Measurements from ENCODE around the gene OGFR. TPM values are rescaled to one million over a fixed set of nuclear protein-coding genes. Genes with fewer than 3 reads are reported as not detected.

OGFR gene
- total RNA-seq, 2 experiments from 2014 or later = 43.8 to 44.7 TPM

DNA sequence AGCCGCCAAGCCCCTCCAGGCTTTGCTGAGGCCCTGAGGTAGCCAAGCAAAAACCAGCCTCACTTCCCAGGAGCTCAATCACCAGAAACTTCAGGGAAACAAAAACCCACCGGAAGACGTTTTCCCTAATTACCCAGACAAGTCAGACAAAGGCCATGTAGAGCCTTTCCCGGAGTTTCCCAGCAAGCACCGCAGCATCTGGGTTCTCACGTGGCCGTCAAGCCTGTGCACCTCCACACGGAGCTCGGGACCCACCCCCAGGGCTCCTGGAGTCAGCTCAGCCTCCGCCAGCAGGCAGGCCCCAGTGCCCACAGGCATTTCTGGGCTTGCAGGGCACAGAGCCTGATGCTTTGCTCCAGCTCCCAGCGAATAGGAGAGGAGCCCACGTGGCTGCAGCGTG is 18.5 kb upstream of the OGFR start:
- H3K4me1 Mint-ChIP-seq = peaks cover 9% of the 10 kb centered on the region
- H3K9me3 Mint-ChIP-seq (ENCODE audit: low read depth) = no peaks in the 10 kb centered on the region
- no peak overlapping the region for H3K4me3 Mint-ChIP-seq
- H3K27me3 Mint-ChIP-seq = no peaks in the 10 kb centered on the region
- no peaks in the 10 kb centered on the region for H3K36me3 Mint-ChIP-seq (ENCODE audit: low read depth)
- no peak for DNase-seq
- no peak overlapping the region for H3K27ac Mint-ChIP-seq
- POLR2A ChIA-PET = no interaction called here
- CTCF ChIA-PET = interaction anchor here (1.1 kb wide), 1 partner anchor 8 kb away, joined by 4 read pairs; no protein-coding TSS in a partner anchor
- no peak for ATAC-seq
- intact Hi-C loops (cut with DNase I, micrococcal nuclease) = no loop called here

DNA sequence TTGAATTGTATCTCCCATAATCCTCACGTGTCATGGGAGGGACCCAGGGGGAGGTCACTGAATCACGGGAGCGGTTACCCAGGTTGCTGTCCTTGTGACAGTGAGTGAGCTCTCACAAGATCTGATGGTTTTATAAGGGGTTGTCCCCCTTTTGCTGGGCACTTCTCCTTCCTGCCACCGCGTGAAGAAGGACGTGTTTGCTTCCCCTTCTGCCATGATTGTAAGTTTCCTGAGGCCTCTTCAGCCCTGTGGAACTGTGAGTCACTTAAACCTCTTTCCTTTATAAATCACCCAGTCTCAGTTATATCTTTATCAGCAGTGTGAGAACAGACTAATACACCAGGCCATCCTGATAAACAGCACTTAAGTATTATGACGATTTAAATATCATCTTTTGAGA is 17.3 kb upstream of the OGFR start:
- H3K36me3 Mint-ChIP-seq (ENCODE audit: low read depth) = no peaks in the 10 kb centered on the region
- H3K27me3 Mint-ChIP-seq = no peaks in the 10 kb centered on the region
- CTCF ChIA-PET = interaction anchor here (0.7 kb wide), 1 partner anchor 53 kb away, joined by 3 read pairs; no protein-coding TSS in a partner anchor
- H3K9me3 Mint-ChIP-seq (ENCODE audit: low read depth) = no peaks in the 10 kb centered on the region
- no peak overlapping the region for H3K27ac Mint-ChIP-seq
- no peak overlapping the region for H3K4me3 Mint-ChIP-seq
- DNase-seq = no peak
- peaks cover 14% of the 10 kb centered on the region for H3K4me1 Mint-ChIP-seq
- POLR2A ChIA-PET = no interaction called here
- intact Hi-C loops (cut with DNase I, micrococcal nuclease) = no loop called here
- no peak for ATAC-seq

DNA sequence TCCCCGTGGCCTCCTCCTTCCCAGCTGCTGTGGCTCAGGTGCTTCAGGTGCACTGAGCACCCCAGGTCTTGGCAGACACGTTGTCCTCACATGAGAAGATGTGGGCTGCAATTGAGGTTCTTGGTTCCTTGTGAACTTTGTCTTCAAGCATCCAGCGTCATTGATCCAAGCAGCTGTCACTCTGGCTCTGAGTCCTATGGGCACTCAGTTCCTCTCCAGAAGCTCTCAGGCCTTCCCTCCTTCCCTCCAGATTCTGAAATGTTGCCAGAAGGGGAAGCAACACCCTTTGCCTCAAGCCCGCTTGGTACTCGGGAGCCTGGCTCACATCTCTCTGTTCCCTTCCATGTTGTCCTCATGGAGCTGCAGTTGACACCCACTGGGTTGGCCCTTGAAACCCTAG is 16.8 kb upstream of the OGFR start:
- H3K4me3 Mint-ChIP-seq = no peak overlapping the region
- ATAC-seq (no peak), DNase-seq (no peak)
- H3K27ac Mint-ChIP-seq = no peak overlapping the region
- H3K27me3 Mint-ChIP-seq = no peaks in the 10 kb centered on the region
- no peaks in the 10 kb centered on the region for H3K36me3 Mint-ChIP-seq (ENCODE audit: low read depth)
- CTCF ChIA-PET = interaction anchor here (0.7 to 1.1 kb wide), 4 partner anchors 53 to 126 kb away, joined by 3 to 5 read pairs (median 4); no protein-coding TSS in a partner anchor
- intact Hi-C loops (cut with DNase I, micrococcal nuclease) = no loop called here
- no peaks in the 10 kb centered on the region for H3K9me3 Mint-ChIP-seq (ENCODE audit: low read depth)
- POLR2A ChIA-PET = no interaction called here
- peaks cover 14% of the 10 kb centered on the region for H3K4me1 Mint-ChIP-seq

DNA sequence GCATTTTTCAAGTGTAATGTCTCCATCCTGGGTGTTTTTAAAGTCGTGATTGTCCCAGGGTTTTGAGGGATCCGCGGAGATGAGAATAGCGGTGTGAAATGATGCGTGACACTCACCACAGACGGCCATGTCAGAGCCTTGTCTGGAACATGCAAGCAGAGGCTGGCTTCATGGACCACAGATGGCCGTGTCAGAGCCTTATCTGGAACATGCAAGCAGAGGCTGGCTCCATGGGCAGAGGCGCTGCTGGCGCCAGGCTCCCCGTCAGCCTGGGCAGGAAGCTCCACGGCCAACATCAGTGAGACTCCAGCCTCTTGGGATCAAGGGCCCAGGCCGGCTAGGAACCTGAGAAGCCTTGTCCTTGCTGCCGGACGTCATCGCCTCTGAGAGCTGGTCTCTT is 16.0 kb upstream of the OGFR start:
- Mint-ChIP-seq H3K36me3 (ENCODE audit: low read depth) (no peaks in the 10 kb centered on the region), H3K27me3 (no peaks in the 10 kb centered on the region), H3K4me1 (peaks cover 19% of the 10 kb centered on the region), H3K27ac (no peak overlapping the region), H3K9me3 (ENCODE audit: low read depth) (no peaks in the 10 kb centered on the region), H3K4me3 (no peak overlapping the region)
- intact Hi-C loops (cut with DNase I, micrococcal nuclease) = no loop called here
- POLR2A ChIA-PET = no interaction called here
- CTCF ChIA-PET = interaction anchor here (0.6 to 1.1 kb wide), 6 partner anchors 23 to 127 kb away, joined by 3 to 5 read pairs (median 4); no protein-coding TSS in a partner anchor
- ATAC-seq (no peak), DNase-seq (no peak)

DNA sequence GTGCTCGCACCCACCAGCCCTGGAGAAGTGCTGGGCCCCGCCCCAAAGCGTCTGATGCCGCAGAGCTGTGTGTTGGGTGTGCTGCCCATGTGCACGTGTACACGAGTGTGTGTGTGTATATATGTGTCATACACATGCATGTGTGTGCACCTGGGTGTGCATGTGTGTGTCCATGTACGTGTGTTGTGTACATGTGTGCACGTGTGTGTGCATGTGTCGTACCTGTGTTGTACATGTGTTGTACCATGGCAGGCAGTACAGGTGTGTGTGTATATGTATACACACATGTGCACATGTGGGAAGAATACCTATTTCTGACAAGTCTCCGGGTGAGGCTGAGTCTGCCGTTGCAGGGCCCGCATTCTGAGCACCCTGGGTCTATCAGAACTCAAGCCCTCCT is 14.6 kb upstream of the OGFR start:
- ChIA-PET CTCF (interaction anchor here (0.7 to 3.5 kb wide), 4 partner anchors 18 to 579 kb away, joined by 3 to 16 read pairs (median 3); no protein-coding TSS in a partner anchor), POLR2A (no interaction called here)
- H3K27ac Mint-ChIP-seq = no peak overlapping the region
- no peaks in the 10 kb centered on the region for H3K36me3 Mint-ChIP-seq (ENCODE audit: low read depth)
- intact Hi-C loops (cut with DNase I, micrococcal nuclease) = loop anchor here (2.0 to 10.0 kb wide), 9 partner anchors 48 to 1272 kb away; partner anchors contain the start of genes ADRM1 (in 1 of the 2), MTG2 (in 1 of the 2), RPS21 (in 1 of the 2) and TAF4 (in 1 of the 2)
- H3K9me3 Mint-ChIP-seq (ENCODE audit: low read depth) = no peaks in the 10 kb centered on the region
- no peaks in the 10 kb centered on the region for H3K27me3 Mint-ChIP-seq
- ATAC-seq = no peak
- H3K4me3 Mint-ChIP-seq = no peak overlapping the region
- peaks cover 26% of the 10 kb centered on the region for H3K4me1 Mint-ChIP-seq
- no peak for DNase-seq

DNA sequence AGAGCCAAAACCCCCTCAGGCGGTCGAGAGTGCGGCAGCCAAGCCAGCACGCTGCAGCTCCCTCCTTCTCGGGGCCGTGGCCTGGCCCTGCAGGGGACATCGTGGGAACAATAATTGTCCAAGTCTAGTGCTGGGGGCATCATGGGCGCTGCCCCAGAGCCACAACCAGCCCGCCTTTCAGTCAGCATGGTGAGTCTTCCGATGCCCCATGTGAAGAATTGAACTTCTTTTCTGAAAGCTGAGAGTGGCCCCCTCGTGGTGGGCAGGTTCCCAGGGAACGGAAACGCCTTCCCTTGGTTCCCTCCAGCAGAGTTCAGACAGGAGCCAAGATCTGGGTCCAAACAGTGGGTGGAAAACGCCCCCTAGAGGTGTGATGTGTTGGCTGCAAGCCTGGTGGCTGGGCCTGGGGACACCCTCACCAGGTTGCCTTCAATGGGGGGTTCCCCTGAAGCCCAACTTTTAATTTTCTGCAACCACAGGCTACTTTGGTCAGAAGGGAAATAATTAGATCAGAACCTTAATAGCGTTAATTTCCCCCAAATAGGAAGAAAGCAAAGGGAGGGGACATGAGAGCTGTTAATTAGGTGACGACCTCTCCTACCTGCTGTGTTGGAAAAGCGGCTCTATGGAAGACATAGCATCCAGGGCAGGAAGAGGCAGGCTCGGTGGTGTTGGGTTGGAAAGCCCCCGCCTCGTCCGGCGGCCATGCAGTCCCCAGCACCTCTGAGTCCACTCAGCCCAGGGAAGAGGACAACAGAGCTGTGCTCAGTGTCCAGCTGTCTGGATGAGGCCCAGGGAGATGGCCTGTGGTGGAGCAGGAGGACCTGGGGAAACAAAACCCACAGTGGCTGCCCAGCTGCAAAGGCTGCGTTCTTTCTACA is 13.1 kb upstream of the OGFR start:
- peaks cover 29% of the 10 kb centered on the region for H3K4me1 Mint-ChIP-seq
- H3K27me3 Mint-ChIP-seq = no peaks in the 10 kb centered on the region
- intact Hi-C loops (cut with DNase I, micrococcal nuclease) = loop anchor here (1.0 to 10.0 kb wide), 13 partner anchors 49 to 1271 kb away; partner anchors contain the start of genes ADRM1 (in 1 of the 2), MTG2 (in 1 of the 2), RPS21 (in 1 of the 2) and TAF4 (in 1 of the 2)
- no peak overlapping the region for H3K4me3 Mint-ChIP-seq
- H3K9me3 Mint-ChIP-seq (ENCODE audit: low read depth) = no peaks in the 10 kb centered on the region
- POLR2A ChIA-PET = no interaction called here
- ATAC-seq = peak; percentile 31
- no peak overlapping the region for H3K27ac Mint-ChIP-seq
- CTCF ChIA-PET = interaction anchor here (0.6 to 3.5 kb wide), 28 partner anchors 9 to 496 kb away, joined by 3 to 16 read pairs (median 4); no protein-coding TSS in a partner anchor
- H3K36me3 Mint-ChIP-seq (ENCODE audit: low read depth) = no peaks in the 10 kb centered on the region
- DNase-seq = peak; percentile 89

DNA sequence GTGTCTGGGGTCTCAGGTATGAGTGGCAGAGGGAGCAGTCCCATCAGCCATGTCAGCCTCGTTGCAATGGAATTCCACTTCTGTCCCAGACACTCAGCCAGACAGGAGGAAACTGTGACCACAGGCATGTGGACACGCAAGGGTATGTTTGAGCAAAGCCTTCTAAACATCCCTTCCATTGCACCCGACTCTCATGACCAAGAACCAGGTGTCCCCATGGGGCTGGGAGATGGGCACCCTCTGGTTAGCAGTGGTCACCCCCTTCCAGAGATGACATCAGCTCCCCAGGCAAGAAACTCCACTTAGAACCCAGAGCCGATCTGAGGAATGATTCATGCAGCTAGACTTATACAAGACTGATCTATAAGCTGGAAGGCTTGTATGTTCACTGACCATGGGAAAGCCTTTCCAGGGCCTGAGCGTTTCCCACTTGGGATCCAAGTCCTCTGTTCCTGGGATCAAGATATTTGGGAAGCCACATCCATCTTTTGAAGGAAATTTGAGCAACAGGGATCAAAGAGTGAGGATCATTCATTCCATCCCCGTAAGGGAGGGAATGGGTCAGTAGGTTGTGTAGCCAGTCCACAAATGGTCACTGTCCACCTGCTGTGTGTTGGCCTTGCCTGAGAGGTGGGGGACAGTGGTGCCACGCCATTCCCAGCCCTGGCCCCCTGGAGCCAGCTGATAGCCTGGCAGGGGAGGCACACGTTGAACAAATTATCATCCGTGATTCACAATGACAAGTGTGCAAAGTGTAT is 12.3 kb upstream of the OGFR start:
- peaks cover 30% of the 10 kb centered on the region for H3K4me1 Mint-ChIP-seq
- ATAC-seq = no peak
- no peaks in the 10 kb centered on the region for H3K9me3 Mint-ChIP-seq (ENCODE audit: low read depth)
- intact Hi-C loops (cut with DNase I, micrococcal nuclease) = loop anchor here (5.0 to 10.0 kb wide), 7 partner anchors 50 to 1270 kb away; partner anchors contain the start of genes ADRM1 (in 1 of the 2), MTG2 (in 1 of the 2), RPS21 (in 1 of the 2) and TAF4 (in 1 of the 2)
- H3K27ac Mint-ChIP-seq = peak overlapping the region; percentile 10
- no peak overlapping the region for H3K4me3 Mint-ChIP-seq
- no peak for DNase-seq
- CTCF ChIA-PET = interaction anchor here (0.6 to 3.5 kb wide), 20 partner anchors 12 to 497 kb away, joined by 3 to 16 read pairs (median 4); no protein-coding TSS in a partner anchor
- no peaks in the 10 kb centered on the region for H3K36me3 Mint-ChIP-seq (ENCODE audit: low read depth)
- POLR2A ChIA-PET = no interaction called here
- no peaks in the 10 kb centered on the region for H3K27me3 Mint-ChIP-seq

DNA sequence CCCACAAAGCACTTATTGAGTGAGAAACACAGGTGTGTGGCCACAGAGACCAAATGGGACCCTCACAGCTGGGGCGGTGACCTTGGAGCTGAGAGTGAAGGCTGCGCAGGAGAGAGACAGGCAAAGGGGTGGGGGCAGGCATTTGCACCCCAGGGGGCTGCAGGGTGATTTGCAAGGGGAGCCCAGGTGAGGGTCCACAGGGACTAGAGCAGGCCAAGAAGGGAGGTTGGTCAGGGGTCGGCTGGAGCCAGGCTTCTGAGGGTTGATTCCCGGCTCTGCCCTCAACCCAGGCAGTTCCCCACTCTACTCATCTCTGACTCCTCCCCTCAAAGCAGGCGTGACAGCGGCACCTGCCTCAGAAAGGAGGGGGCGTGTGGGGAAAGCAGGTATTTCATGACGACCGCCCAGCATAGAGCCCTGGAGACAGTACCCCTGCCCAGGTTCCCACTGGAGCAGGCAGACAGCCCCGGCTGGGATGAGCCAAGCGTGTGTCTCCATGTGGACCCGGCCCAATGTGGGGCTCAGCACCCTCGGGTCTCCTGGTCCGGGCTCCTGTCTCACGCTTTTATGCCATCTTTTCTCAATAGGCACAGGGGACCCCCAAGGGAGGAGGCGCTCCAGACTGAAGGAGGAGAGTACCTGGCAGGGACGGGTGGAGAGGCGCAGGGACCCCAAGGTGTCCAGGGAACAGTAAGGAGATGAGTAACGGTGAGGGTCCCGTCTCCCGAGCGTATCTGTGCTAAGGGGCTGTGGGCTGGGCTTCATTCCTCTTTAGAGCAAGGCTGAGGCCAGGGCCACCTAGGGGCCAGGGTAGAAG is 11.5 kb upstream of the OGFR start:
- H3K9me3 Mint-ChIP-seq (ENCODE audit: low read depth) = no peaks in the 10 kb centered on the region
- ChIA-PET POLR2A (no interaction called here), CTCF (interaction anchor here (1.0 to 3.5 kb wide), 8 partner anchors 14 to 298 kb away, joined by 3 to 16 read pairs (median 5); no protein-coding TSS in a partner anchor)
- H3K36me3 Mint-ChIP-seq (ENCODE audit: low read depth) = peaks cover 3% of the 10 kb centered on the region
- H3K4me3 Mint-ChIP-seq = peak overlapping the region; percentile 80
- H3K4me1 Mint-ChIP-seq = peaks cover 29% of the 10 kb centered on the region
- H3K27ac Mint-ChIP-seq = peak overlapping the region; percentile 85
- ATAC-seq = no peak
- intact Hi-C loops (cut with DNase I, micrococcal nuclease) = loop anchor here (5.0 to 10.0 kb wide), 7 partner anchors 51 to 1269 kb away; partner anchors contain the start of genes ADRM1 (in 1 of the 2), MTG2 (in 1 of the 2), RPS21 (in 1 of the 2) and TAF4 (in 1 of the 2)
- DNase-seq = peak; percentile 41
- no peaks in the 10 kb centered on the region for H3K27me3 Mint-ChIP-seq

DNA sequence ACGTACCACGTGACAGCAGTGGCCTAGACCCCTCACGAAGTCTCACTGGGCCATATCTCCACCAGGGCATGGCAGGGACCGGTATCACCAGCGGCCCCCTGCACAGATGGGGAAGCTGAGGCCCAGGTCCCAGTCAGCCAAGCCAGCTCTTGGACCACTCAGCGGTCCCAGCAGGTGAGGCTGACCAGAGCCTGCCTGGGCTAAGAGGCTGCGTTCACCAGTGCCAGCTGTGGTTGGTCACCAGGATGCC is 11.0 kb upstream of the OGFR start:
- Mint-ChIP-seq H3K27ac (peak overlapping the region; percentile 85), H3K27me3 (no peaks in the 10 kb centered on the region), H3K9me3 (ENCODE audit: low read depth) (no peaks in the 10 kb centered on the region), H3K36me3 (ENCODE audit: low read depth) (peaks cover 7% of the 10 kb centered on the region), H3K4me1 (peaks cover 31% of the 10 kb centered on the region), H3K4me3 (peak overlapping the region; percentile 80)
- intact Hi-C loops (cut with DNase I, micrococcal nuclease) = loop anchor here (1.0 to 10.0 kb wide), 23 partner anchors 11 to 1269 kb away; partner anchors contain the start of genes ADRM1 (in 2 of the 2), RPS21 (in 2 of the 2), CABLES2 (in 1 of the 2) and DIDO1 (in 1 of the 2)
- ATAC-seq = no peak
- DNase-seq = no peak
- ChIA-PET CTCF (interaction anchor here (0.9 to 1.5 kb wide), 6 partner anchors 8 to 299 kb away, joined by 3 to 5 read pairs (median 4); no protein-coding TSS in a partner anchor), POLR2A (interaction anchor here (1.8 kb wide), 1 partner anchor 151 kb away, joined by 4 read pairs; the partner anchor contains the start of gene SLCO4A1)

DNA sequence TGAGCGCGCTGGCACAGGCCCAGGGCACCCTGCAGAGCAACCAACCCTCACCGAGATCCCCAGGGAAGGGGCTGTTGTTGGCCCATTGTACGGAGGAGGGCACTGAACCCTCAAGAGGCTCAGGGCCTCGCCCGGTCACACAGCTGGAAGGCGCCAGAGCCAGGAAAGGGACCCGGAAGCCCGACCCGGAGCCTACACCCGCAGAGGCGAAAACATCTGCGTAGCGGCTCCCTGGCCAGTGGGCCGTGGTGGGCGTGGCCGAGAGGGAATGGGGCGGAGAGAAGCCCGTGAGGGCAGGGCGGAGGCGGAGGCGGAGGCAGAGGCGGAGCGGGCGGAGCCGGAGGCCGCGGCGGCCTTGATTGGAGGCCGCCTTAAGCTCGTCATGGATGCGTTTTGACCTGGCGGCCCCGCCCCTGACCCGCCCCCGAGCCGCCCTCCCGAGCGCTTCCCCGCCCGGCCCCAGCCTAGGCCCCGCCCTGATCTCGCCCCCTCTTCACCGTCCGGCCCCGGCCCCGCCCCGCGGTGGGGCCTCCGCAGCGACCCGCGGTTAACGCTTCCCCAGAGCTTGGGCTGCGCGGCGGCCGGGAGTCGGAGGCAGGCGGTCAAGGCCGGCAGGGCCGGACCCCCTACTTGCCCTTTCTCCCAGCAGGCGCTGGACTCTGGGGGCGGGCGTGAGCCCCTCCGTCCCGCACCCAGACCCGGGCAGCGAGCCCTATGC is 10.5 kb upstream of the OGFR start:
- ATAC-seq (peak; percentile 75), DNase-seq (peak; percentile 98)
- H3K4me1 Mint-ChIP-seq = peaks cover 31% of the 10 kb centered on the region
- ChIA-PET POLR2A (interaction anchor here (0.6 to 2.7 kb wide), 4 partner anchors 68 to 848 kb away, joined by 3 to 10 read pairs (median 4); partner anchors contain the start of genes SLCO4A1 and TCFL5), CTCF (interaction anchor here (0.9 to 1.5 kb wide), 6 partner anchors 9 to 299 kb away, joined by 3 to 5 read pairs (median 4); no protein-coding TSS in a partner anchor)
- peak overlapping the region; percentile 80 for H3K4me3 Mint-ChIP-seq
- peak overlapping the region; percentile 88 for H3K27ac Mint-ChIP-seq
- peaks cover 9% of the 10 kb centered on the region for H3K36me3 Mint-ChIP-seq (ENCODE audit: low read depth)
- H3K27me3 Mint-ChIP-seq = no peaks in the 10 kb centered on the region
- no peaks in the 10 kb centered on the region for H3K9me3 Mint-ChIP-seq (ENCODE audit: low read depth)
- intact Hi-C loops (cut with DNase I, micrococcal nuclease) = loop anchor here (1.0 to 10.0 kb wide), 23 partner anchors 10 to 1268 kb away; partner anchors contain the start of genes ADRM1 (in 2 of the 2), RPS21 (in 2 of the 2), CABLES2 (in 1 of the 2) and DIDO1 (in 1 of the 2)

All from activated CD4-positive, alpha-beta T cell treated with anti-CD3 and anti-CD28 coated beads for 36 hours (primary cell).